Left lung (tissue), 10 donors: ENCODE measurements around the gene SMCO4. TPM values are rescaled to one million over a fixed set of nuclear protein-coding genes. Genes with fewer than 3 reads are reported as not detected.

Experiments used
- ATAC-seq: fragments of 200-7000 bp; cut with Tn5 transposase; one replicate; pipeline ENCODE4 v1.9.1; 2020; ENCODE audit warnings: moderate library complexity
- DNase-seq, 4 donors: peaks; one replicate each; pipeline ENCODE4 v3.0.0-alpha.2; 2013 to 2020
- H3K27ac ChIP-seq, 2 donors: fragments of 200-600 bp; sonication (generic) in 1 of 2; one replicate each; pipeline versions ENCODE4 v1.5.0 to v1.8.0; 2020 to 2021
- H3K27me3 ChIP-seq, 2 donors: fragments of 200-600 bp; sonication (generic) in 1 of 2; one replicate each; pipeline versions ENCODE4 v1.5.0 to v1.8.0; 2020 to 2021
- H3K36me3 ChIP-seq, 2 donors: fragments of 200-600 bp; sonication (generic) in 1 of 2; one replicate each; pipeline versions ENCODE4 v1.5.0 to v1.8.0; 2020 to 2021
- H3K4me1 ChIP-seq, 2 donors: fragments of 200-600 bp; one replicate each; pipeline ENCODE4 v1.8.0; 2021
- H3K4me3 ChIP-seq, 2 donors: fragments of 200-600 bp; sonication (generic) in 1 of 2; one replicate each; pipeline versions ENCODE4 v1.5.0 to v1.8.0; 2020 to 2021; ENCODE audit warnings: mild to moderate bottlenecking in 1 of 2
- H3K9me3 ChIP-seq, 2 donors: fragments of 200-600 bp; sonication (generic) in 1 of 2; one replicate each; pipeline versions ENCODE4 v1.5.0 to v1.8.0; 2020 to 2021
- CTCF ChIP-seq, 2 donors: fragments of 200-600 bp; sonication (generic) in 1 of 2; IDR thresholded peaks; one replicate each; pipeline versions ENCODE4 v1.5.0 to v1.8.0; 2021; ENCODE audit warnings: antibody characterized with exemption in 2 of 2
- intact Hi-C, 2 donors: fragments of 100-400 bp; cut with DNase I; formaldehyde crosslinking; loops; one replicate each; pipeline versions ENCODE4 v1.11.2 to v1.14.2; 2022
- polyA plus RNA-seq, 6 donors: library from polyadenylated mRNA; unstranded; fragments of 120-200 nt; gene quantifications; one replicate each; pipeline ENCODE4 v1.2.1, GENCODE V29; 2013; ENCODE audit not compliant: insufficient read length in 6 of 6
- total RNA-seq, 2 donors: library from RNA; stranded (reverse); fragmentation: NEBNext Ultra II Directional; extraction: Animal tissue kit (Norgen Biotek cat#: 25700); gene quantifications; one replicate each; pipeline ENCODE4 v1.2.1, GENCODE V29; 2021
- donor health status: DM: no; HTN: yes; CAD: no.
- donor health status: DM: no; HTN: no; CAD: no.

SMCO4 gene
- total and polyA plus RNA-seq, 8 donors: 14.4 to 56.0 (median 18.5) TPM

GRCh38 chr11:93532281-93532789 is 10.9 kb downstream of the SMCO4 start:
- Histone ChIP-seq H3K4me1 (peaks cover 26 to 67% of the 10 kb centered on the region in 2 donors), H3K27ac (no peak overlapping the region), H3K9me3 (no peaks in the 10 kb centered on the region), H3K36me3 (no peaks in the 10 kb centered on the region), H3K4me3 (no peak overlapping the region), H3K27me3 (no peaks in the 10 kb centered on the region)
- no peak for ATAC-seq
- intact Hi-C loops: no loop called here
- no peak for DNase-seq
- TF ChIP-seq CTCF (IDR thresholded peaks at IDR 0.05): no peak

- DNase-seq (no peak), ATAC-seq (no peak)
Measured at GRCh38 chr11:93530468-93530826, 12.7 kb downstream of the SMCO4 start.

GRCh38 chr11:93529707-93530467 is 13.3 kb downstream of the SMCO4 start:
- intact Hi-C loops: no loop called here
- H3K4me3 ChIP-seq: no peak overlapping the region
- H3K9me3 ChIP-seq: no peaks in the 10 kb centered on the region
- ATAC-seq: peak; percentile 63
- no peak for TF ChIP-seq CTCF (IDR thresholded peaks at IDR 0.05)
- peaks cover 30 to 66% of the 10 kb centered on the region in 2 donors for H3K4me1 ChIP-seq
- H3K36me3 ChIP-seq: no peaks in the 10 kb centered on the region
- peak in 2 of 4 donors; percentile 51 to 80 for DNase-seq
- H3K27ac ChIP-seq: peak overlapping the region; percentile 74 to 78
- H3K27me3 ChIP-seq: no peaks in the 10 kb centered on the region

More at GRCh38 chr11:93530468-93530826, 12.7 kb downstream of the SMCO4 start:
- intact Hi-C loops: no loop called here
- peak overlapping the region; percentile 74 to 78 for H3K27ac ChIP-seq
- TF ChIP-seq CTCF (IDR thresholded peaks at IDR 0.05): no peak
- no peak overlapping the region for H3K4me3 ChIP-seq
- H3K27me3 ChIP-seq: no peaks in the 10 kb centered on the region
- H3K36me3 ChIP-seq: no peaks in the 10 kb centered on the region
- H3K4me1 ChIP-seq: peaks cover 24 to 66% of the 10 kb centered on the region in 2 donors
- no peaks in the 10 kb centered on the region for H3K9me3 ChIP-seq

- no peaks in the 10 kb centered on the region for H3K9me3 ChIP-seq
- H3K4me3 ChIP-seq: no peak overlapping the region
- no peak for DNase-seq
- H3K4me1 ChIP-seq: peaks cover 38 to 72% of the 10 kb centered on the region in 2 donors
- intact Hi-C loops: no loop called here
- no peaks in the 10 kb centered on the region for H3K27me3 ChIP-seq
- H3K27ac ChIP-seq: peak overlapping the region; percentile 74 to 78
- TF ChIP-seq CTCF (IDR thresholded peaks at IDR 0.05): no peak
- no peaks in the 10 kb centered on the region for H3K36me3 ChIP-seq
- peak; percentile 16 for ATAC-seq
Measured at GRCh38 chr11:93528757-93529645, 14.2 kb downstream of the SMCO4 start.

GRCh38 chr11:93528252-93528651 is 14.9 kb downstream of the SMCO4 start:
- Histone ChIP-seq H3K4me1 (peaks cover 38 to 79% of the 10 kb centered on the region in 2 donors), H3K36me3 (no peaks in the 10 kb centered on the region), H3K9me3 (no peaks in the 10 kb centered on the region), H3K4me3 (no peak overlapping the region), H3K27me3 (no peaks in the 10 kb centered on the region), H3K27ac (peak overlapping the region; percentile 74 to 78)
- TF ChIP-seq CTCF (IDR thresholded peaks at IDR 0.05): no peak
- intact Hi-C loops: no loop called here
- DNase-seq (no peak), ATAC-seq (no peak)
